Measurements from ENCODE around the gene ANKDD1A. TPM values are rescaled to one million over a fixed set of nuclear protein-coding genes. Genes with fewer than 3 reads are reported as not detected.

Gene ANKDD1A
- total RNA-seq, 2 donors from 2014 or later, result 7.2 to 8.4 TPM

DNA sequence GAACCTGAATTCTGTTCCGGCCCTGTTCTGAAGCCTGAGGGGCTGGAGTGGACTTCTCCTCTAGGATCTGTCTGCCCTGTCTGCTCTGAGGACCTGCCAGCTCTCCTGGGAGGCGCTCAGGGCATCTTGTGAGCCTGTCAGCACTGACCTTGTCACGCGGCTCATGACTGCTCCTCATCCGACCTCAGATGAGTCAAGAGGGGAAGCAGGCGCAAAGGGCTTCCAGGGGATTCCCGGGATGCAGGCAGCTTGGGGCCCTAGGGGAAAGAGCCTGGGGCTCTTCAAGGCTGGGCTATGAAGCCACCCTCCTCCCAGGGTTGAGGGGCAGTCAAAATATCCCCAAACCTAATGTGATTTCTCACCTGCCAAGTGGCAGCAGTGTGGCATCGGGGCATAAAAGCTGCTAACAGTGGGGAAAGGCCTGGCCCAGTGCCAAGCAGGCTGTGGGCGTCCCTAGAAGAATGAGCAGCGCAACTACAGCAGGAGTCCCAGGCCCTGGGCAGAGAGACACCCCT lies 27.6 kb upstream of the ANKDD1A start:
- no peaks in the 10 kb centered on the region for H3K27me3 Mint-ChIP-seq (ENCODE audit: low read depth)
- DNase-seq, result peak; percentile 82 to 85
- peaks cover 36% of the 10 kb centered on the region for H3K4me1 Mint-ChIP-seq (ENCODE audit: low read depth)
- no peaks in the 10 kb centered on the region for H3K9me3 Mint-ChIP-seq
- no peaks in the 10 kb centered on the region for H3K36me3 Mint-ChIP-seq (ENCODE audit: insufficient read depth in 2 of 2)
- H3K4me3 Mint-ChIP-seq, result peak overlapping the region; percentile 78 to 84
- peak; percentile 80 to 84 for ATAC-seq (replicated peaks in 1 of 2)
- H3K27ac Mint-ChIP-seq, result peak overlapping the region; percentile 97

DNA sequence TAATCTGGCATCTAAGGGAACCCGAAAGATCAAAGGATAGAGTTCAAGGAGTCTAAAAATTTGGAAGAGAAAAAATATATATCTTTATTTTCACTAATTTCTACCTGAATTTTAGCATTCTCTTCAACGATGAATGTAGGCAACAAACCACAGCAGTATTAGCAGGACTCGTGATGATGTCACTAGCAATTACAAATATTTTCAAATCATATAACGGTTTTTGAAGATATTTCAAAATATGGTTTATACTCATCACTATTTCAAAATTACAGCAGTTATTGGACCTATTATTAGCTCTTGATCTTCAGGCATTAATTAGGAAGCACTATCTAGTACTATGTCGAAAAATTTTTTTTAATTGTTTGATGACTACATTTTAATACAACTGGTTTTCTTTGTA lies 27.0 kb upstream of the ANKDD1A start:
- no peak for ATAC-seq (replicated peaks in 1 of 2)
- Mint-ChIP-seq H3K9me3 (no peaks in the 10 kb centered on the region), H3K4me1 (ENCODE audit: low read depth) (peaks cover 36% of the 10 kb centered on the region), H3K27me3 (ENCODE audit: low read depth) (no peaks in the 10 kb centered on the region), H3K36me3 (ENCODE audit: insufficient read depth in 2 of 2) (no peaks in the 10 kb centered on the region), H3K27ac (peak overlapping the region; percentile 97), H3K4me3 (peak overlapping the region in 1 of 2 donors; percentile 78)
- no peak for DNase-seq

DNA sequence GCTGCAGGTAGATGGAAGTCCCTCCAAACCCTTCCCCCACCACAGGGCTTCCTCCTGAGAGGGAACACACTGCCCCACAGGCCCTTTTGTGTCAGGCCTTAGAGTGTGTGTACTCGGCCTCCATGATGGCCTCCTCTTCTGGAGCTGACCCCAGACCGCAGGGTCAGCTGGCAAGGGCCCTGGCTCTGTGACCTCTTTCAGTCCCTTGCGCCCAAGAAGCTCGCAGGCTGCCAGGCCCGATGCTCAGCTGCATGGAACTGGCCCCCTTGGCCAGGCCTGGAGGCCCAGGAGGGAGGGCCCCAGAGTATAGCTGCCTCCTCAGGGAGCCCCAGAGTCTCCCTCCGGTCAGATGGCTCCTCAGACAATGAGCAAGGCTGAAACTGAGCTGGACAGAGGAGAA lies 23.4 kb upstream of the ANKDD1A start:
- Mint-ChIP-seq H3K9me3 (no peaks in the 10 kb centered on the region), H3K4me1 (ENCODE audit: low read depth) (peaks cover 45% of the 10 kb centered on the region), H3K36me3 (ENCODE audit: insufficient read depth in 2 of 2) (no peaks in the 10 kb centered on the region), H3K27me3 (ENCODE audit: low read depth) (no peaks in the 10 kb centered on the region), H3K27ac (no peak overlapping the region), H3K4me3 (no peak overlapping the region)
- no peak for ATAC-seq (replicated peaks in 1 of 2)
- no peak for DNase-seq

DNA sequence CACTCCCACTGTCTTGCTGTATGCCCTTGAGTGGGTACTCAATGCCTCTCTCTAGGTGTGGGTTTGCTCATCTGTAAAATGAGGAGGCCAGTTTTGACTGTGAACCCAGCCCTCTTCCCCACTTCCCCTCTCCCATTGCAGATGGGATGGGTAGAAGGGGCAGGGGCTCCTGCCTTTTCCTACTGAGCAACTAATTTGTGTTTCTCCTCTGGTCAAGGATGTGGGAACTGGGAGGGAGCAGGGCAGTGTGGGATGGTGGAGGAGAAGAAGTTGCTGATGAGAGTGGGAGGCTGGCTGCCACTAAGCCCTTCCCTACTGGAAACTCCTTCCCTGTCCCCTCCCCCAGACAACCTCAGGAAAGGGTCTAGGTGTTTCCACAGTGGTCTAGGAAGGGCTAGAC lies 20.1 kb upstream of the ANKDD1A start:
- Mint-ChIP-seq H3K9me3 (no peaks in the 10 kb centered on the region), H3K27me3 (ENCODE audit: low read depth) (no peaks in the 10 kb centered on the region), H3K27ac (peak overlapping the region; percentile 85), H3K36me3 (ENCODE audit: insufficient read depth in 2 of 2) (no peaks in the 10 kb centered on the region), H3K4me3 (peak overlapping the region; percentile 96 to 98), H3K4me1 (ENCODE audit: low read depth) (peaks cover 58% of the 10 kb centered on the region)
- ATAC-seq (replicated peaks in 1 of 2) (no peak), DNase-seq (no peak)

DNA sequence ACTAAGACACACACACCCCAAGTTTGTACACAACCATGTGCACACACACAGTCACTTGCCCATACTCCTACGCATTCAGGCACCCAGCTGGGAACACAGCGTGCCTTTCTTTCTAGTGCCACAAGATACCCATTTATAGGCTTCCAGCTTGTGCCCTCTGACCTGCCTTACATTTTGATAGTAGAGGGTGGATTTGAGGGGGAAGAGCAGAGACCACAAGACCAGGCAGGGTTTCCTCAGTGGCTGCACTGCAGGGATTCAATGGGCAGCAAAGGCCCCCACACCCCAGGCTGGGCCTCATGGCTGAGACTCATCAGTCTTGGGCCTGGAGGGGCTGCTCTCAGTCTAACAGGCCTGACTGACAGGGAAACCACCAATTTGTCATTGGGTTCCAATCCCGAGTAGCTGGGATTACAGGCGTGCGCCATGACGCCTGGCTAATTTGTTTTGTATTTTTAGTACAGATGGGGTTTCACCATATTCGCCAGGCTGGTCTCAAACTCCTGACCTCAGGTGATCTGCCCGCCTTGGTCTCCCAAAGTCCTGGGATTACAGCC lies 18.8 kb upstream of the ANKDD1A start:
- no peaks in the 10 kb centered on the region for H3K9me3 Mint-ChIP-seq
- peak overlapping the region; percentile 96 to 98 for H3K4me3 Mint-ChIP-seq
- H3K27me3 Mint-ChIP-seq (ENCODE audit: low read depth), result no peaks in the 10 kb centered on the region
- H3K4me1 Mint-ChIP-seq (ENCODE audit: low read depth), result peaks cover 72% of the 10 kb centered on the region
- ATAC-seq (replicated peaks in 1 of 2) (peak; percentile 16), DNase-seq (peak; percentile 63 to 66)
- H3K27ac Mint-ChIP-seq, result peak overlapping the region; percentile 98
- no peaks in the 10 kb centered on the region for H3K36me3 Mint-ChIP-seq (ENCODE audit: insufficient read depth in 2 of 2)

DNA sequence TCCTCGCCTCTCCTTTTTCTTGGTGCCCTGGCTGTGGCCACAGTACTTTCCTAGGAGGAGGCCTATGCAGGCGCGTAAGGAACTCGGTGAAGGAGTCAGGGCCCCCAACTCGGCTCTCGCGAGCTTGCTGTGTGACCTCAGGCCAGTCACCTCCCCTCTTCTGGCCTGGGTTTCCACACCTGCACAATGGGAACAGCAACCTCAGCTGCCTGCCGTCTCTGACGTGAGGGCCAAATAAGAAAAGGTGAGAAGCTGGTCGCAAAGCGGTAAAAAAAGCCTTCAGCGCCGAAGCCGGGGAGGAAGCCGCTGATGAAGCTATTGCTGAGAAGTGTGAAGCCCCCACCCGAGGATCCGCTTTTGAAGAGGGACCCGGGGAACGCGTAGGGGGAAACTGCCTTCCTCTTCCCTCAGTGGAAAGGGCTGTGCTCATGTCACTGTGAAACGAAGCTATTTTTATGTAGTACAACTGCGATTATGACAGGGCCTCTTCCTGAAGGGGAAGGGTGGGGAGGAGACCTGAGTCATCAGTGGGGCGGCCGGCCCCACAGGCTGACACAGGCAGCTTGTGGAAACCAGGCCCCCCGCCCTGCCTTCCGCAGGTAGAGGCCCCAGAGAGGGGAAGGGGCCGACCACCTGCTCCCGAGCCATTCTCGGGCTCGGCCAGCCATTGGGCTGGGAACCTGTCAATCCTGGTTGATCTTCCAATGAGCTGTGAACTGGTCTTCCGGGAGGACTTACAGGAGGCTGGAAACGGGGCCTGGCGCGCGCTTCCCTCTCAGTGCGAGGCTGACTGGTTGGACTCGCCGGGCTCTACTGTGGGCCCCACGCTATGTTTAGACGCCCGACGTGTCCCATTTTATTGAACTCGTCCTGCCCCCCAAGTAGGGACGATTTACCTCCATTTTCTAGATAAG lies 18.0 kb upstream of the ANKDD1A start:
- H3K27me3 Mint-ChIP-seq (ENCODE audit: low read depth), result no peaks in the 10 kb centered on the region

DNA sequence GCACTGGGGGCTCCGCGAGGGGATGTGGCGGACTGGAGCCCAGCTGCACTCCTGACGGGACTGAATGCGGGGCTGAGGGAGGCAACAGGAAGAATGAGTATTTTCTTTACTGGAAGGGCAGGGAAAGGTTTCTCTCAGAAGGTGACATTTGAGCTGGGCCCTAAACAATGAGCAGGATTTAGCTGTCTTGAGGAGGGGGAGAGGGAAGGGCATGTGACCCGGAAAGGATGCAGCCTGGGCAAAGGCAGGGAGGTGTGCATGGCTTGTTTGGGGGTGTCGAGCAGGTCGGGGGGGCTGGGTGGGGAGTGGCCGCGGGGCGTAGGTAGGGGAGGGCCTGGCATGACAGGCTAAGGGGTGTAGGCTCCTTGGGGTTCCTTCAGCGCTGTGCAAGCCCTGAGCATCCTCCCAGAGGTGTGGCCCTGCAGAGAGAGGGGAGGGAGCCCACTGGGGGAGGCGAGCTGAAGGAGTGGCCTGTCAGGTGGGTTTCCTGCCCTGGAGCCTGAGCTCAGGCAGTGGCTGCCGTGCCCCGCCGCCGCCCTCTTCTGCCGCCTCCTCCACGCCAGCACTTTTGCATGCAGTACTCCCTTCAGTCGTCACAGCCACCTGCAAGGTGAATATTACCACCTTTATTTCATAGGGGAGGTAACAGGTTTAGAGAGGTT lies 17.2 kb upstream of the ANKDD1A start:
- H3K4me1 Mint-ChIP-seq (ENCODE audit: low read depth), result peaks cover 75% of the 10 kb centered on the region
- DNase-seq (peak; percentile 78 to 82), ATAC-seq (replicated peaks in 1 of 2) (peak; percentile 47 to 53)
- H3K27ac Mint-ChIP-seq, result peak overlapping the region; percentile 98
- H3K36me3 Mint-ChIP-seq (ENCODE audit: insufficient read depth in 2 of 2), result peaks cover 1 to 4% of the 10 kb centered on the region in 2 donors
- no peaks in the 10 kb centered on the region for H3K9me3 Mint-ChIP-seq
- H3K27me3 Mint-ChIP-seq (ENCODE audit: low read depth), result no peaks in the 10 kb centered on the region
- H3K4me3 Mint-ChIP-seq, result peak overlapping the region; percentile 96 to 98

More for the DNA sequence above, 18.0 kb upstream of the ANKDD1A start:
- peaks cover 75% of the 10 kb centered on the region for H3K4me1 Mint-ChIP-seq (ENCODE audit: low read depth)
- no peaks in the 10 kb centered on the region for H3K36me3 Mint-ChIP-seq (ENCODE audit: insufficient read depth in 2 of 2)
- DNase-seq (peak; percentile 96 to 99), ATAC-seq (replicated peaks in 1 of 2) (peak; percentile 84 to 87)
- peak overlapping the region; percentile 98 for H3K27ac Mint-ChIP-seq
- no peaks in the 10 kb centered on the region for H3K9me3 Mint-ChIP-seq
- peak overlapping the region; percentile 96 to 98 for H3K4me3 Mint-ChIP-seq

DNA sequence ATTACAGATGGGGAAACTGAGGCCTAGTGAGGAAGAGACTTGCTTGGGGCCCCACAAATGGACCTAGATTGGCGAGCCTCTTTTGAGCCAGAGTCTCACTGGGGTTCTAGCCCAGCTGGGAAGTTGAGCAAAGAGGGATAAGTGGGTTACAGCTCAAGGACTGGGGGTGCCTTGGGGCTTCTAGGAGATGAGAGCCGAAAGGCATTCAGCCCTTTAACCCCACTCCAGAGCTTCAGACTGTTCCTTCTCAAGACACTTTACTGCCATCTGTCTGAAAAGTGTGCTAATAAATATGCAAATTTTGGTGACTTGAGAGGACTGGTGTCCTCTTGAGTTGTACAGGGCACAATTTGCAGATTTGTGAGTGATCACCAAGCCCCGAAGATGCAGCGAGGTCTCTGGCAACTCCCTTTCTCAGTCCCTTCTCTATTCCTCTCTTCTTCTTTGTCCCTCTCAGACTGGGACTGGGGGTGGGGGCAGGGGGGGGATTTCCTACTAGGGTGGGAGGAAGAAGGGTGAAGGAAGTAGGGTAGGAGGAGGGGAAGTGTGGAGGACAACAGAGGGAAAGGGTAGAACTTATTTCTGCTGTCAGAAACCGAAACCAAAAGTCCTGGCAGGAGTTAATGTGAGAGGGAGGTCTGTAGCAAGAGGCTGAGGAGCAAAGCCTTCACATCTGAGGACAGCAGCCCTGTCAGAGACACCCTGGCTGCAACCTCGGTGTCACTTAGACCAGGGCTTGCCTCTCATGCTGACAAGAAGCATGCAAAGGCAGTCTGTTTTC lies 16.2 kb upstream of the ANKDD1A start:
- no peaks in the 10 kb centered on the region for H3K9me3 Mint-ChIP-seq
- peak overlapping the region; percentile 96 to 98 for H3K4me3 Mint-ChIP-seq
- peak overlapping the region; percentile 98 for H3K27ac Mint-ChIP-seq
- H3K4me1 Mint-ChIP-seq (ENCODE audit: low read depth), result peaks cover 75% of the 10 kb centered on the region
- peaks cover 1 to 6% of the 10 kb centered on the region in 2 donors for H3K36me3 Mint-ChIP-seq (ENCODE audit: insufficient read depth in 2 of 2)
- ATAC-seq (replicated peaks in 1 of 2) (no peak), DNase-seq (no peak)
- no peaks in the 10 kb centered on the region for H3K27me3 Mint-ChIP-seq (ENCODE audit: low read depth)

DNA sequence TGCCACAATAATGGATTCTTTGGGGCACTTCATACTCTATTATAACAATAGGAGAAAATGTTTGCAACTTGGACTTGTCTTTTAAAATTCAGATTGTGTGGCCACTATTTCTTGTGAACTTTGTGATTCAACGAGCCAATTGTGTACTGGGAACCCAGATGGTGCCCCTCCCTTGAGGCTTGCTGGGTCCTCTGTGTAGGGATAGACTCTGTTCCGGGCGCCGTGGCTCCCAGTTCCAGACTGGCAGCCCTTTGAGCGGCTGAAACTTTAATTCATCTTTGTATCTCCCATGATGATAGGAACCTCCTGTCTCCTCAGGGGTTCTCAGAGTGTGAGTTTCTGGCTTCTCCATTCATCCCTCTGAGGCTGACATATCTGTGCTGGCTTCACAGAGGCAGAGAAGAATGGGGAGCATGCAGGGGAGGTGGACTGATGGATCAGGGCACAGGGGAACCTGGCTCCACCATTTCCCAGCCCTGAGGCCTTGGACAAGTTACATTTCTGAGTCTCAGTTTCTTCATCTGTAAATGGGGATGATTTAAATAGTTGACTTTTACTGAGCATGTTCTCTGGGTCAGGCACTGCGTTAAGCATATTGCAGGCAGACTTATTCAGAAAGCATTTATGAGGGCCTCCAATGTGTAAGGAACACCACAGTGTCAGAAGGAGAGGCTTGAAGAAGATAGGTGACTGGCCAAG lies 15.2 kb upstream of the ANKDD1A start:
- ATAC-seq (replicated peaks in 1 of 2) (no peak), DNase-seq (no peak)
- Mint-ChIP-seq H3K4me3 (peak overlapping the region; percentile 96 to 98), H3K9me3 (peaks cover 3 to 6% of the 10 kb centered on the region in 2 donors), H3K27ac (peak overlapping the region; percentile 67), H3K4me1 (ENCODE audit: low read depth) (peaks cover 67% of the 10 kb centered on the region), H3K36me3 (ENCODE audit: insufficient read depth in 2 of 2) (peaks cover 7 to 14% of the 10 kb centered on the region in 2 donors), H3K27me3 (ENCODE audit: low read depth) (no peaks in the 10 kb centered on the region)

DNA sequence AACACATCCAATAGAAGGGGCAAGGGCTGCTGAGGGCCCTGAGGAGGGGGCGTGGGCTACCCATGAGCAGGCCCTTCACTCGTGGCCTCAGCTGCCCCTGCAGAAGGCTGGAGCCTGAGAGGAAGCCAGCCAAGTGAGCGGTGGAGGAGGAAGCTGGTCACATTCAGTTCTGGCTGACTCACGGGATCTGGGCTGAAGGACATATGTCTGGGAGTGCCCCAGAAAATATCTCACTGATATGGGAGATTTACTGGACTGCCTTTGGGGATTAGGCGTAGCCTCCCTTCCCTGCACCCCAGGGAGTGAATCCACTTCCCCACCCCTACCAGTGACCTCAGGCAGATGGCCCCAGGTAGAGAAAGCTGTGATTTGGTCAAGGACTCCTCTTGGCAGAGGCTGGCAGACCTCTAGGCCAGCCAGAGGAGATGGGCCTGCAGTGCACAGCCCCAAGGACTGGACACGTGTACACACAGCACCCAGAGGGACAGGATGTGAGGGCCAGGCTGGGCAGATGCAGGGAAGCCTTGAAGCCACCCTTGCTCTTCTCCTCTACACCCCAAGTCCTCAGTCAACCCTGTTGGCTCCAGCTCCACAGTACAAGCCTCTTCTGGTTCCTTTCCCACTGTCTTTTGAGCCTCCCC lies 14.2 kb upstream of the ANKDD1A start:
- Mint-ChIP-seq H3K9me3 (peaks cover 3 to 7% of the 10 kb centered on the region in 2 donors), H3K36me3 (ENCODE audit: insufficient read depth in 2 of 2) (peaks cover 9 to 19% of the 10 kb centered on the region in 2 donors), H3K4me3 (no peak overlapping the region), H3K4me1 (ENCODE audit: low read depth) (peaks cover 64% of the 10 kb centered on the region), H3K27ac (no peak overlapping the region), H3K27me3 (ENCODE audit: low read depth) (no peaks in the 10 kb centered on the region)
- DNase-seq, result no peak
- no peak for ATAC-seq (replicated peaks in 1 of 2)

DNA sequence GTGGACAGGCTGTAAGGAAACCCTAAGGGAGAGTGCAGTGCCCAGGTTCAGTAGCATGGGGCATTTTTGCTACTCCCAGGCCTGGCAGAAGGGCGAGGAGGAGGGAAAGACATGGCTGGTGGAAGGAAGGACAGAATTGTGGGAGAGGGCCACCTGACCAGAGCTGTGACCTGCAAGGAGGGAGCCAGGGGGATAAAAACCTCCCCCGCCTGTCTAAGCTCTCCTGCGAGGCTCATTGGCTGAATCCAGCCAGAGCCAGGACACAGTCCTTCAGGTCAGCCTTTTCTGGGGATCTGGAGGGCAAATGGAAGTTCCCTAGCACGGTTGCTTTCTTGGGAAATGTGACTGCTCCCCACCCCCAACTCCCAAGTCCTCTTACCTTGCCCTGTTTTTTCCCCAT lies 13.3 kb upstream of the ANKDD1A start:
- no peak overlapping the region for H3K27ac Mint-ChIP-seq
- H3K4me1 Mint-ChIP-seq (ENCODE audit: low read depth), result peaks cover 64% of the 10 kb centered on the region
- no peaks in the 10 kb centered on the region for H3K27me3 Mint-ChIP-seq (ENCODE audit: low read depth)
- H3K9me3 Mint-ChIP-seq, result peaks cover 3 to 7% of the 10 kb centered on the region in 2 donors
- no peak overlapping the region for H3K4me3 Mint-ChIP-seq
- no peak for DNase-seq
- ATAC-seq (replicated peaks in 1 of 2), result no peak
- H3K36me3 Mint-ChIP-seq (ENCODE audit: insufficient read depth in 2 of 2), result peaks cover 12 to 19% of the 10 kb centered on the region in 2 donors
